HG03095 (cell line): ENCODE measurements around the gene TRIML1.
"Not testable (repeated sequence)": the region's sequence is repeated elsewhere in the genome, so short reads cannot be mapped to it uniquely, and the experiment has no call there.

Experiments
- ATAC-seq: cut with Tn5 transposase; IDR thresholded peaks from one replicate; pipeline ENCODE4 v1.9.1; 2021; ENCODE audit warnings: moderate library complexity; ENCODE audit not compliant: unreplicated experiment

The TRIML1 gene

DNA sequence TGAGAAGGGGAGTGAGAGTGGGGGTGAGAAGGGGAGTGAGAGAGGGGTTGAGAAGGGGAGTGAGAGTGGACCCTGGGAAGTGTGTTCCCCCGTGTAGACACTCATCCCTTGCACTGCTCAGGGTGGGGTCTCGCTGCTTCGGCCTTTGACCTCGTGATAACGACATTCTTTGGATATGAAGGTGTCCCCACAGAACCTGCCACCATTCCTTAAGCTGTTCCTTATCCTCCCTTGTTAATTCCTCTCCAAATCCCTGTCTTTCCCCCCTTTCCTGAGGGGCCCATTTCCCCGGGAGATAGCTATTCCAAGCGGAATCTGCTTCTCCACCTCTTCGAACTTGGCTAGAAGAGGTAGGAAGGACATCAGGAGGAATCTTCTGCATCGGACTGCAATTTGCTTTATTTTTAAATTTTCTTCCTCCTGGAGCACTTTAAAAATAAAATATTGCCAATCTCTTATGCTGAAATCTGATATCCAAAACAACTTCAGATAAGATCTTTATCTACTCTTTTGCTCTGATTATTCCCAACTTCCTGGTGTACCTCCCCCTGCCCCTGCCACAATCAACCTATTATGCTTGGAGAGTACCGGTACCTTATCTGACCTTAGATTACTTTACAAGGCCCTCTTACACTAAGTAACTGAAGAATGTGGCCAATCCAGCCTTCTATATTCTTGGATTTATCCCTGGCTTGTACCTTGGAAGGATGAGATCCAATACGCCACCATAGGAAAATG, 15.6 kb downstream of the TRIML1 start:
- ATAC-seq, result no peak

DNA sequence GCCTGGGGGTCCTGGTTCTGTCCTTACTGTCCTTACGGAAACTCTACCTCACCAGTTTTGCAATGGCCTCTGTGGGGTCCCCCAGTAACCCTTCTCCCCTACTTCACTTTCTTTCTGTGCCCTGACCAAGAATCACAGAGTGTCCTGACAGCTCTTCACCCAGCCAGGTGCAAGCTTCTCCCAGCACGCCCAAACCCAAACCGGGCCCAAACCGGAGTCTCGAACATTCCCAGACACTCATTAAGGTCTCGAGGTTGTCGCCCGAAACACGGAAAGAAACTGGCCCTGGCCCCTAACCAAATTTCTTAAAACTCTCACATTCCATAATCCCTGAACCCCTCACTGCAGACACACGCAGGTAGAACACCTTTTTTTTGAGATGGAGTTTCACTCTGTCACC, 19.1 kb downstream of the TRIML1 start:
- no peak for ATAC-seq

DNA sequence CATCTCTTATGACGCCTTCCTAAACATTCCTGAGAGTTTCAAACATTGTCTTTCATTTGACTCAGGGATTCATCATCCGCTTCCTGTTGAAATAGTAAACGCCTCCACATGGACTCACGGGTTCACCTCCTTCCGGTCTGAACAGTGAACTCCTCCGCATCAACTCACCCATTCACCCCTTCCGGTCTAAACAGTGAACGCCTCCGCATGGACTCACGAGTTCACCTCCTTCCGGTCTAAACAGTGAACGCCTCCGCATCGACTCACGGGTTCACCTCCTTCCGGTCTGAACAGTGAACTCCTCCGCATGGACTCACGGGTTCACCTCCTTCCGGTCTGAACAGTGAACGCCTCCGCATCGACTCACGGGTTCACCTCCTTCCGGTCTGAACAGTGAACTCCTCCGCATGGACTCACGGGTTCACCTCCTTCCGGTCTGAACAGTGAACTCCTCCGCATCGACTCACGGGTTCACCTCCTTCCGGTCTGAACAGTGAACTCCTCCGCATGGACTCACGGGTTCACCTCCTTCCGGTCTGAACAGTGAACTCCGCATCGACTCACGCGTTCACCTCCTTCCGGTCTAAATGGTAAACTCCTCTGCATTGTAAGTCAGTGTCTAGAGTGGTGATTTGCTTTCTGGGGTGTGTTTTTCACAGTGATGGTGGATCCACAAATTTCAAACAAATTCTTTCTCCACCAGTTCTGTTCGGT, 20.4 kb downstream of the TRIML1 start:
- ATAC-seq, result not testable (repeated sequence)

DNA sequence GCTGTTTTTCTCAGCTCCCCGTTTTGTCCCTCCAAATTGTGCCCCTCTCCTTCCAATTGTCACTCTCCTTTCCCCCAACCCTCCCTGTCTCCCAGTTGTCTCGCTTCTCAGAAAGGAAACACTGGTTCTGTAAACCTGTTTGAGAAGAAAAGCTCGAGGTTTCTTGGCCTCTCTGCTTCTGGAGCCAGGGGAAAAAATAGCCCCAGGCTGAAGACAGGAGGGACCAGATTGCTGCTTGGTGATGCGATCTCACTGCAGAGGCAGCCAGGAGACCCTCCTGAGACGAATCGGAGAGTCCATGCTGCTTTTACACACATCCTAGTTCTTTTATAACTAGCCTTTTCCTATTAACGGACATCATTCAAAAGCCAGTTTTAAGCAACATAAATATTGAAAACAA, 21.2 kb downstream of the TRIML1 start:
- no peak for ATAC-seq

DNA sequence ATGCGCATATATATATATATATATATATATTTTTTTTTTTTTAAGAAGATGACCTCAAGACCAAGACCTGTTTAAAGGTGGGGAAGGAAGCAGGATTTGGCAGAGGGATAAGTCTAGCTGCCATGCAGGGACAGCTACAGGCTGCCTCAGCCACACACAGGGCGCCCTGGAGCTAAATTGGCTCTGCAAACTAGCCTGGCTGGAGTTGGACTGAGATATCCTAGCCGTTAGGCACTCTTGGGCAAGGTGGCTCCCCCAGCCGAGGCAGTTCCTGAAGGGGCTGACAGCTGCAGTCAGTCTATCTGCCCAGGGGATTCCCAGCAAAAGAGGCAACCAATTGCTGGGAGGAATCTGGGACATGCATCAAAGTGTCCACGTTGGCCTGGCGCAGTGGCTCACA, 21.9 kb downstream of the TRIML1 start:
- ATAC-seq, result no peak

DNA sequence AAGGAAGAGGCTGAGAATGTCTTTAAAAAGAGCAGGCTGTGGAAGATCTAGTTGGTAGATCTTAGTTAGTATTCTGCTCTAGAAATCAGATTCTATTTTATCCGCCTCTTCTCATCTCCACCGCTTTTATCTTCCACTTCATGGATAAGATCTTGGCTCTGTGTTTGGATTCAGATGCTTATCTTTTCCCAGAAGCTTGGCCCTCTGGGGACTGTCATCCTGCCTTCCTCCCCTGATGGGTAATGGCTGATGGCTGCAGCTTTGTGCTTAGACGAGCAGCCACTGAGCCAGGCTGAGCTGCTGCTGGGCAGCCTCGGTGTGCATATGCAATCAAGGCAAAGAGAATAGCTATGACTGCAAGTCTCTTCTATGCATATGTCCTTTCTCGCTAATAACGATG, 23.5 kb downstream of the TRIML1 start:
- ATAC-seq, result no peak

DNA sequence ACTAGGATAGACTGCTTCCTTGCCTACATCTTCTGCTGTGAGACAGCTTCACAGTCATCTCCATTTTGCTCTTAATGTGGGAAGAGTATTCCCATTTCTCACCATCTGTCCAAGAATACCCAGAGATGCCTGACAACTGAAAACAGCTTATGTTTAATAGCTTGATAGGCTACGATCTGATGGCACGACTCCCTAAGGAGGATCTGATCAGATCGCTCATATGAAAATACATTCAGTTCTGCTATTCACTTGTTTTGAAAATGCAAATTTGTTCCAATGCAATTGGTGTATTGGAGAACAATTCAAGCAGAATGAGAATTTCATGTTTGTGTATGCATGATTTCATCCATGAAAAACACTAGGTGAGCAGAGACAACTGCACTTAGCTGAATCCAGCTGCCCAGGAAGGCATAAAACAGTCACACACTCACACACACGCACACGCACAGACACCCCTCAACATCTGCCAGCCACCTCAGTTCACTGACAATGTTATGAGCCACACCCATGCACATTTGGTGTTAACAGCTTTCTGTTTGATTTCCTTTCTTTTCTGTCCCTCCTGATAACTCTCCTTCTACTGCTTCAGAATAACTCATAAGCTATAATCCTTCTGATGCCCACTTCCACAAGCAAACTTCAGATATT, 29.6 kb downstream of the TRIML1 start:
- ATAC-seq, result no peak

DNA sequence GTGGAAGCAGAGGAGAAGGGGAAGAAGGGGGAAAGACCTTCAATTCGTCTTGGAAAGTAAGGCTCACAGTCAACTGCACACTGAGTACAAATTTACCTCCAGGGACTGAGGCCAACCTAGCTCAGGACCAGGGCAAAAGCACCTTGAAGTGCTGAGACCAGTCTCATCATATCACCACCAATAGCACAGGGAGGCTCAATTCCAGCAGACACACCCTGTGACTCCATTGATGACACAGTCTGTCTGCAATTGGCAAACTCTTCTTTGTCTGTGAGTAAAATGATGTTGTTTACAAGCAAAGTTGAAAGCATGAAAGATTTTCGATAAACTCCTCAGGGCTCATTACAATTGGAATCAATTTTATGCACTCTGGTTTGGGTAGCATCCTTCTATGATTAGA, 32.3 kb downstream of the TRIML1 start:
- no peak for ATAC-seq

DNA sequence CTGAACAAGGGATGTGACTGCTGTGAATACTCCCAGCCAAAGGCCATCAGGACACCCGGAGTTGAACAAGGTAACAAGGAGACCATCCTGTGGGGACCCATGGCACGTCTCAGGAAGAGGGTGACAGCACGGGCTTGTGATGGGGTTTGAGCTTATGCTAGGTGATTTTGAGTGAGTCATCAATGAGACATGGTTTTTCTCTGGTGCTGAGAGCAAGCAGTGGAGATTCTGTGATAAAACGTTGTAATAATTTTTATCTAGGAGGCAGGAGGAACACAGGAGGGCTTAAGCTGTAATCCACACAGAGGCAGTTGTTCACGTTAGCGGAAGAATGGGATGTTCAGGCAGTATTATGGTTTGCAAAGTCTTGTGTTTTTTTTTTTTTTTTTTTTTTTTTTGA, 36.0 kb downstream of the TRIML1 start:
- no peak for ATAC-seq

DNA sequence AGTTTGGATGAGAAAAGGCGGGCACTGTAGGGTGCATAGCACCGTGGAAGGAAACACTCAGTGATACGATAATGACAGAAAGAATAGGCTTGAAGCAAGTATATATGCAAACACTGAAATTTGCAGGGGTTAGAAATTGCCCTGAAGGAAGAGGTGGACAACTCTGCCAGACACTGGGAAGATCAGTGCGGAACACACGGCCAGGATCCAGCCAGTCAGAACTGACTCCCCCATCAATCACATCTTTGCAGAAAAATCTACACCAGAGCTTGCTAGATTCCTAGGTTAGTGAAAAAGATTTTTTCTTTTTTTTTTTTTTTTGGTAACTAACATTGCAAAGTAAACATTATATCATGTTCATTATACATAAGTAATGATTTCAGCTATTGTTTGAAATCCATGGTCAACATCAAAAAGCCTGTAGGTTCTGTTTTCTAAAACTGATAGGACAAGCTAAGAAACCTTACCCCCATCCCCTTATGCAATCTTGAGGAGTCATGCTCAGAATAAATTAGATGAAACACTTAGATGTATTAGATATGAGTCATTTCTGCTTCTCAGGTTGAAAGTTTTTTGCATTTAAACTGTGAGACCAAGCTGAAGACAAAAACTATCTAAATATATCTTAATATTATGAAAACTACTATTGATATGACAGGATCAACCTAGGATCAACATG, 38.9 kb downstream of the TRIML1 start:
- no peak for ATAC-seq

DNA sequence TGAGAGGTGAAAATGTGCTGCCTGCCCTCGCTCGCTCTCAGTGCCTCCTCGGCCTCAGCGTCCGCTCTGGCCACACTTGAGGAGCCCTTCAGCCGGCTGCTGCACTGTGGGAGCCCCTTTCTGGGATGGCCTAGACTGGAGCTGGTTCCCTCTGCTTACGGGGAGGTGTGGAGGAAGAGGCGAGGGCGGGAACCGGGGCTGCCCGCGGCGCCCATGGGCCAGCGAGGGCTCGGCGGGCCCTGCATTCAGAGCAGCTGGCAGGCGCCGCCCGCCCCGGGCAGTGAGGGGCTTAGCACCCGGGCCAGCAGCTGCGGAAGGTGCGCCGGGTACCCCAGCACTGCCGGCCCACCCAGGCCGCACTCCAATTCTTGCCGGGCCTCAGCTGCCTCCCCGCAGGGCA, 39.6 kb downstream of the TRIML1 start:
- ATAC-seq, result no peak

DNA sequence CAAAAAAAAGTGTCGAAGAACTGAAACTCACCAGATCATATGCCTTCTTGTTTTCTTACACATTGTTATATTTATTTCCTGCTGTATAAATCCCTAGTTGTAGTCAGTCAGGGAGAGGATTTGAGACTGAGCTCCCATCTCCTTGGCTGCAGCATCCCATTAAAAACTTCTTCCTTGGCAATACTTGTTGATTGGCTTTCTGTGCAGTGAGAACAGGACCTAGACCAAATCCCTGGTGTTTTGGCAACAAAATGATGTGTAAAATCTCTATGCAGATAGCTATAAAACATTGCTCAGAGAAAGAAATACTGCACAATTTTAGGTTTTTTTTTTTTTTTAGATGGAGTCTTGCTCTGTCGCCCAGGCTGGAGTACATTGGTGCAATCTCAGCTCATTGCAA, 47.9 kb downstream of the TRIML1 start:
- no peak for ATAC-seq

DNA sequence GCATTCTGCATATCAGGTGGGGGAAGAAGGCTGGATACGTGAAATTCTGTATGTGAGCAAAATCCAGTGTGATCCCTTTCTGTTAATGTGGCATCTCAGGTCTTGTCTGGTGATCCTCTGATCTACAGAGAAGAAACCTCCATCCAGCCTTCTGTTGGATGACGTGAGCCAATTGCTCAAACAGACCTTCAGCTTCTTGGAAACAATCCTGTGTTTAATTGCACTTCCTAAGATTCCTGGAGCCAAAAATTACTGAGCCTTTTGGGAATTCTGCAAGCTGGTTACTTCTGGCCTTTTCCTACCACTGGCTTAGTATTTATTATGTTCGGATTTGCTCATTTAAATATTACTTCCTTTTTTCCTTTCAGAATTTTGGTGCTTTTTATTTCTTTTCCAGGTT, 51.2 kb downstream of the TRIML1 start:
- ATAC-seq, result no peak

DNA sequence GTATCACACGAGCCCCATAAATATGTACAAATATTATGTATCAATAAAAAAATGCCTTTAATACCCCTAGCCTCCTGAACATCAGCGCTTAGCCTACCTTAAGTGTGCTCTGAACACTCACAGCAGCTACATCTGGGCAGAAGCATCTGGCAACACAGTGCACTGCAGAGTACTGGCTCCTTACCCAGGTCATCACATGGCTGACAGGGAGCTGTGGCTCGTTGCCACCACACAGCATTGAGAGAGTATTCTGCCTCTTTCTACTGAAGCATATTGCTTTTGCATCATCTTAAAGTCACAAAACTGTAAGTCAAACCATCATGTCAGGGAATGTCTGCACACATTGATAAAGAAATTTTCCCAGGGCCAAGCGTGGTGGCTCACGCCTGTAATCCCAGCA, 55.2 kb downstream of the TRIML1 start:
- ATAC-seq, result no peak

DNA sequence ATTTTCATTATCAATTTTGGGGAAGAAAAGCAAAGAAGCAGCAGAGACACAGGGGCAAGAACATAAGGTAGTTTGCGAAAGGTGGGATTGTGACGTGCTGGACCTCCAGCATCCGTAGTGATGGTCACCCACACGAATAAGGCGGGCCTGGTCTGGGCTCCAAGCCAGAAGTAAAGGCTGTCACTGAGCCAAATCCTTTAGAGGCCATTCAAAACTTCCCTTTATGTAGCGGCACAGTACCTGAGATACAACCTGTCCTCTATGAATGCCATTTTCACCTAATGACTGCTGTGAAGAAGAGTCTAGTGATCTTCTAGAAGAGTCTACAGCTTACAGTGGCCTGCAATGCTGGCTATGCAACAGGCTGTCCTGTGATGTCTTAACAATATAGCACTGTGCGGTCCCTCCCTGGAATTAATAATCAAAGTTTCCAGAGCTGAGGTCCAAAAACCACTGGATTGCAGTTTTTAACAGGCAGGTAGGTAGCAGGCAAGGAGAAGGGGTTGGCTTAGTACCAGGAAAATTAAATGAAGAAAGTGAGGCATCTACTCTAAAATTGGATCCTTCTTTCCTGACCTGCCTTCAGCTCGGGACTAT, 56.2 kb downstream of the TRIML1 start:
- ATAC-seq, result no peak

DNA sequence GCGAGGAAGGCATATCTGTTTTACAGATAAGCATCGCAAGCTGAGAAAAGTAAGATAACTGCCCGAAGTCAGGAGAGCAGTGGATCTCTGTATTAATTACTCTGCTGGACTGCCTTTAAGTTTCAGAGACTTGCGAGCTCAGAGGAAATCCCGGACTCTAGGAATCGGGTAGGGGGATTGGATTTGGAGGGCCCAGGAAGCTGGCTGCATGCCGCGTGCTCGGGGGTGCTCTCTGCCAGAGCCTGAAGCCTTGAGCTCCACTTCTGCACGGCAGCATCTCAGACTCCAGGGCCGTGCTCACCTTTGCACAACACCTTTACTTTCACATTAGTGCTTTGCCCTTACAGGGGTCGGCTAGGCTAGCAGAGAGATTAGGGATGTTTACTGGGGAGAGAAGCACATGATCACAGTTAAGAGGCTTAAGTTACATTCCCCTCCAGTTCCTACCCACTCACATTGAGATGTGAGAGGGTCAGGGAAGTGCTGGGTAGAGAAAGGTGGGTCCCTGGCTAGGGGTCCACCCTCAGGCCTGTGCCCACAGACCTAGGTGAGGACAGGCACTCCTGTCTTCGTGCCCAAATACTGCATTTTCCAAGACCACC, 57.0 kb downstream of the TRIML1 start:
- ATAC-seq, result no peak
